NCI-H345 (cell line): ENCODE data around the gene THAP4.
A peak's percentile ranks its signal among the peaks of the same experiment; 100 is the strongest.

ENCODE experiments used
- DNase-seq: peaks from one replicate; lab custom pipeline; 2025; lab: John Stamatoyannopoulos, UW

The THAP4 gene

GRCh38 chr2:241546771-241547498 lies 90.0 kb downstream of the THAP4 start:
- DNase-seq = no peak

DNA sequence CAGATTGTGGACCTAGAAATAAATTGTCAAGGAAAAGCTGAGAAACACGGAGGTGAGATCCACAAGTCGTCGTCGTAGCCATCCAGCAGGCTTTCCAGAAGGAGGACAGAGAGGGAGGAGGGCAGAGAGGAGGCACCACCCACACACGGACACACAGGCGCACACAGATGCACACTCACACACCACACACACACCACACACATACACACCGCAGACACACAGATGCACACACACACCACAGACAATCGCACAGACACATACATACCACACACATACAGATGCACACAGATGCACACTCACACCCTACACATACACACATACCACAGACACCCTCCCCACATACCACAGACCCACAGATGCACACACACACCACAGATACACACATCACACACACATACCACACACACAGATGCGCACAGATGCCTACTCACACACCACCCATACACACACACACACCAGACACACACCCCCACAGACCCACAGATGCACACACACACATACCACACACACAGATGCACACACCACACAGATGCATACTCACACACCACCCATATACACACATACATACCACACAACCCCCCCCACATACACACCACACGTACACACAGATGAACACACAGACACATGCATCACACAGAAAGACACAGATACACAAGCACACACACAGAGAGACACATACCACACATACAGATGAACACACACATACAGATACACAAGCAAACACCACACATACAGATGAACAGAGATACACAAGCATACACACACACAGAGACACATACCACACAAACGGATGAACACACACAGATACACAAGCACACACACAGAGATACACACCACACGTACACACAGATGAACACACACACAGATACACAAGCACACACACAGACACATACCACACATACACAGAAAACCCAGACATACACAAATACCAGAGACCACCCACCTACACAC lies 91.2 kb downstream of the THAP4 start:
- DNase-seq = no peak

DNA sequence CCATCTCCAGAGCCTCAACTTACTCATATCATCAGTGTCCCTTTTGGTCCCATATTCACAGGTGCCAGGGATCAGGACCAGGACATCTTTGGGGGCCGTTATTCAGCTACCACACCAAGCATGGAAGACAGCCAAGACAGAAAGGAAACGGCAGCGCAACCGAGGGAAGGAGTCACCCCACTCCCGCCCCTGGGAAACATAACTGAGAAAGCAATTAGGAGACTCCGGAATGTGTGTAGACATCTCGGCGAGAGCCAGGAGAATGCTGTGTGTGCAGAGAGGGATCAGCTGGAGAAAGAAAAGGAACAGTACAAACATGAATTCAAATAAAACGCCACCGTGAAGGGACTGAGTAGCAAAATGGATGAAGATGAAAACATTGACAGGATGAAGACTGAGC lies 91.9 kb downstream of the THAP4 start:
- DNase-seq = no peak

DNA sequence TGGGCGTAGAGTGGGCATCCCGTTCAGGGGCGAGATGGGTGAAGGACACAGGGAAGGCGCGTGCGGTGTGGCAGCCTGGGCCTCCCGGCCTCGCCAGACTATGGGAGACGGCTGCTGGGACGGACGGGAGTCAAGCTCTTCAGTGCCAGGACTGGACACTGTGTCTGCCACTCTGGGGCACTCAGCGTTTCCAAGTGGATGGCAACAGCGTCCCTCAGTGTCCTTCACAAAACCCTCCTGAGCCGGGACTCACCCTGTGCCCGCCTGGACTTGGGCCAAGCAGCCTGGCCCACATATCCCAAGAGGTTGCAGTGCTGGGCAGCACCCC lies 94.7 kb downstream of the THAP4 start:
- DNase-seq = no peak

DNA sequence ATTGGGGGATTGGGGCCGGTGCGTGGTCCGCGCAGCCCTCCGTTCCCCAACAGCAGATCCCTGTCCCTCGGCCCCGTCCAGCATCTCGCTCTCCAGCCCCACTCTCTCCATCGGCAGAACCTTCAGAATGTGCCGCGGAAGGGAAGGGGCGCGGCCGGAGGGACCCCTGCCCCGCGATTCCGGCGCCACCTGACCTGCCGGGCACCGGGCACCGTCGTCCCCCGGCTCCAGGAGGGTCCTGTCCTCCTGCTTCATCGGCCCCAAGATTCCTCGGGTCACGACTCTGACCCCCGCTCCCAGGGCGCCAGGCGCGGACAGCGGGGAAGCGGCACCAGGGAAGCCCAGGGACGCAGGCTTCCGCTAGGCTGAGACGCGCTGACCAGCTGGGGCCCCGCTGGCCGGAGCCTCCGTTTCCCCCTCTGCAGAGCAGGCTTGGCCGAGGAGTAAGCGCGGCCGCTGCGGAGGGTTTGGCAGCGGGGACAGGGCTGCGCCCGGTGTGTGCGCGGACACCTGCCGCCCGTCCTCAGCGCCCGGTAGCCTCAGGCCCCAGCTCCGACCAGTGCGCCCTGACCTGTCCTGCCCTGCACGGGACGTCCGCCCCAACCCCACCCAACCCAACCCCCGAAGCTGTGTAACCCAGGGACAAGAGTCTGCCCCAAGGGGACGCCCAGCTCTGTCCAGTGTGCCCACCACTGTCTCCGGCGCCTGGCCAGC lies 95.2 kb downstream of the THAP4 start:
- DNase-seq = no peak

DNA sequence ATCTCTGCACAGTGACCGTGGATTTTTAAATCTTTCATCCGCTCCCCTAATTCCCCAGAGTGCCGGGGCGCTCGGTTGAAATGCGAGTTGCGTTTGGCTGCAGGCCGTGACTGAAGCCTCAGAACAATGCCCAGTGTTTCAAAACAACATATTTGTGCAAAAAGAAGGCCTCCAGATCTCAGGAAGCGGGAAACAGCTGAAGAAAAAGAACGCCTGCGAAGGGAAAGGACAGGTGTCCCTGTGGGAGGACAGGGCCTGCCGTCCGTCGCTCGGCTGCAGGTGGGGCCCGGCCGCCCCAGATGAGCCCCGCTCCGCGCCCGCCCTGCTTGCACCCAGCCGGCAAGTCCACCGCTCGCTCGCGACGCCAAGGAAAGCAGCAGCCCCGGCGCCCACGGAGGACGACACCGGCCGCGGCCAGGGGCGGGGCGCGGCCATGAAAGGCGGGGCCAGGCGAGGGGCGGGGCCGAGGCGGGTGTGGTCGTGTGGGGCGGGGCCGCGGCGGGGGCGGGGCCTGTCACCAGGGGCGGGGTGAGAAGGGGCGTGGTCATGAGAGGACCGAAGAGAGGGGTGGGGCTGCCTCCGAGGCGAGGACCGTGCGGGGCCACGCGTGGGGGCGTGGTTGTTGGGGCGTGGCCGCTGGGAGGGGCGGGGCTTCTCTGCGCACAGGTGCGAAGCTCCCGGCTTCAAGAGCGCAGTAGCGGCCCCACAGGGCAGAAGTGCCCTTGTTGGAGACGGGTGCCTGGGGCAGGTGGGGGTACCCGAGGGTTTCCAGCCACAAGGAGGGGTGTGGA lies 96.0 kb downstream of the THAP4 start:
- peak; percentile 59 for DNase-seq

GRCh38 chr2:241540401-241540770 lies 96.6 kb downstream of the THAP4 start:
- DNase-seq = no peak

DNA sequence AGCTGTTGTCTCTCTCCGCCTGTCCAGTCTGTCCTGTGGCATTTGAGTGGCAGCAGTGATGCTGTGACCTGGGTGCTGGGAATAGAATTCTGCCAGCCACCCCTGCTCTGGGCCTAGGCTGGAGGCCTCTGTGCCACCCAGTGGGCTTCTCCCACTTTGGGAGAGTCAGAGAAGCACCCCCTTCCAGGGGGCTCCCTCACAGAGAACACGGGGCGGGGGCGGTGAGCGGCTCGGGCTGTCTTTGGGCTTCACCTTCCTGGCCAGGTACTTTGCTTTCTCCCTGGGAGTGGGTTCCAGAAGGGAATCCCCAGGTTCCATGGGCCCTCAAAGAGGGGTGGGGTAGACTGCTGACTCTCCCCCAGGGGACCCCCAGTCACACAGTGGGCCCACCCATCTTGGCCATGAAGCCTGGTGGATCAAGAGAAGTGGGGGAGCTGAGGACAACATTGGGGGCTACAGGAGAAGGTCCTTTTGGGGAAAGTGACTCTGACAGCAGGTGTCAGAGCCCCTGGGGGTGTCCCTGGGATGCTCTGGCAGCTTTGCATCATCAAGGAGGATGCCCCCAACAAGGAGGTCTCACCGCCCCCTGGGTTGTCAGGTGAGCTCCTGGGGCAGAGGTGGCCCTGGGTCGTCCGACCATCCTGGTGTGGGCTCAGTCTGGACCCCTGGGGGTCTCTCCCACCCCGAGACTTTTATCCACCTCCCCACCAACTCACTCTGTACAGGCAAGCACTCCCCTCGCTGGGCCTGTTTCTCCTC lies 97.2 kb downstream of the THAP4 start:
- no peak for DNase-seq

DNA sequence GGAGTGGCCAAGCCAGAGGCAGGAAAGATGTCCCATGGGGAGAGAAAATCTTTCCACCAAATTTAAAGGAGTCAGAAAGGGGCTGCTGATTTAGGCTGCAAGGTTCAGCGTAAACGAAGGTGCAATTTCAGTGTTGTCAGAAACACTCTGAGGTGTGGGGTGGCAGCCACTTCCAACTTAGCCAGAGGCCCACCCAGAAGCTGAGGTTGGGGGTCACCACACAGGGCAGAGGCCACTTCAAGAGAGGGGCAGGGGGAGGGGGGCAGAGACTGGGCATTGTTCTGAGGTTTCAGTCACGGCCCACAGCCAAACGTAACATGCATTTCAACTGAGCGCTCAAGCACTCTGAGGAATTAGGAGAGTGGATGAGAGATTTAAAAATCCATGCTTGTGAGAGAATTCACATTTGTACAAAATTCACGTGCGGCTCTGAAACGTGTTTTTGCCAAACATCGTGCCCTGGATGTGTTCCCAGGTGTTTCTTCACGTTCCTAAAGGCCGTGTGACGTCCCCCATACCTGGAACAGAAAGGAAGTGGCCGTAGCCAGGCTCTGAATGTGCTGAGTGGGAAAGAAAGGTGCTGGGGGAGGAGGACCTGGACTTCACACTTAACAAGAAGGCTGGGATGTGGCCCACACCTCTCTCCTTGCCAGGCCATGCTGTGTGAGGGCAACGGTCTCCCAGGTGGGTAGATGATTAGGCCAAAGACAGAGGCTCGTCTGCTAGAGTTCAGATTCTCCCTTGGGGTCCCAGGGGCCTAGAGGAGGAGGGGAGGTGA lies 97.9 kb downstream of the THAP4 start:
- no peak for DNase-seq

- no peak for DNase-seq
Observed at GRCh38 chr2:241535871-241536655, 100.9 kb downstream of the THAP4 start.

DNA sequence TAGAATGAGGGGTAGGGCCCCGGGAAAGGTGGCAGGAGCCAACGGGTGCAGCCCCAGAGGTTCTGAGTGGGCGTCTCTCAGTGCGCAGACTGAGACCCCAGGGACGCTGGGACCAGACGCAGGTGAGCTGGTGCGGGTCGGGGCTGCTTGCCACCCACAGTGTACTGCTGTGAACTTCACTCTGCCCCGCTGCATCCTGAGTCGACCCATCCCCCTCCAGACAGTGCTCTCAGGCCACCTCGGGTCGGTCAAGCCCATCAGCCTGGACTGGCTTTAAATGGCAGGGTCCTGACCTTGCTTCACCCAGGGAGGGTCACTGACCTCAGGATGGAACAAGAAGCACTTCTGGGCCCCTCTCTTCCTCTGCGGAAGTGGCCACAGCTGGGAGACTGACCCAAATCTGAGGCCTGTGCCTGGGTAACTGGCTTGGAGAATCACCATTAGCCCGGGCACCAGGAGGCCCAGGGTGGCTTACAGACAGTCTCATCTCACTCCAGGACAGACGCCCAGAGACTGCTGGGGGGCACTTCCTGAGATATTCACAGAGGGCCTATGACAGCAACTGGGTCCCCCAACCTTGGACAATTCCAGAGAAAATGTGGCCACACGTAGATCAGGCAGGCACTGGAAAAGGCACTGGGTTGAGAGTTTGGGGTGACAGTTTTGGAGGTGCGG lies 102.1 kb downstream of the THAP4 start:
- DNase-seq = no peak
